H9 (cell line): Measurements from ENCODE around the gene CNNM2. TPM values are rescaled to one million over a fixed set of nuclear protein-coding genes. Genes with fewer than 3 reads are reported as not detected.

Source experiments
- DNase-seq: peaks from one replicate; pipeline ENCODE4 v3.0.0-alpha.2; 2017
- H2AFZ ChIP-seq: one replicate; pipeline ENCODE4 v1.6.1; 2013; ENCODE audit warnings: mild to moderate bottlenecking, low read length, control low read depth, moderate library complexity
- H2AK5ac ChIP-seq: 2 replicates; pipeline ENCODE4 v1.6.1; 2013; ENCODE audit warnings: low read length, control low read depth, mixed read lengths; ENCODE audit not compliant: insufficient read length
- H2BK120ac ChIP-seq: one replicate; pipeline ENCODE4 v1.6.1; 2013; ENCODE audit warnings: low read depth, mild to moderate bottlenecking, low read length, control low read depth, inconsistent platforms; ENCODE audit not compliant: poor library complexity, severe bottlenecking
- H2BK12ac ChIP-seq: 2 replicates; pipeline ENCODE4 v1.6.1; 2013; ENCODE audit warnings: low read length, control low read depth, mixed read lengths, low read depth; ENCODE audit not compliant: insufficient read length
- H2BK15ac ChIP-seq: 2 replicates; pipeline ENCODE4 v1.6.1; 2013; ENCODE audit warnings: low read depth, low read length, control low read depth
- H2BK20ac ChIP-seq: one replicate; pipeline ENCODE4 v1.6.1; 2013; ENCODE audit warnings: low read depth, mild to moderate bottlenecking, low read length, control low read depth, inconsistent platforms; ENCODE audit not compliant: poor library complexity, severe bottlenecking
- H2BK5ac ChIP-seq: 2 replicates; pipeline ENCODE4 v1.6.1; 2013; ENCODE audit warnings: low read length, control low read depth, mixed read lengths; ENCODE audit not compliant: insufficient read length
- H3K14ac ChIP-seq: 2 replicates; pipeline ENCODE4 v1.6.1; 2013; ENCODE audit warnings: low read length, control low read depth; ENCODE audit not compliant: insufficient read depth
- H3K18ac ChIP-seq: 2 replicates; pipeline ENCODE4 v1.6.1; 2013; ENCODE audit warnings: low read depth, mild to moderate bottlenecking, mixed read lengths, low read length, control low read depth; ENCODE audit not compliant: insufficient read length
- H3K23ac ChIP-seq: 2 replicates; pipeline ENCODE4 v1.6.1; 2013; ENCODE audit warnings: low read length, control low read depth, mixed read lengths, low read depth; ENCODE audit not compliant: insufficient read length
- H3K23me2 ChIP-seq: 2 replicates; pipeline ENCODE4 v1.6.1; 2013; ENCODE audit warnings: low read depth, mild to moderate bottlenecking, mixed read lengths, low read length, control low read depth; ENCODE audit not compliant: insufficient read length, poor library complexity, severe bottlenecking
- H3K27ac ChIP-seq: 2 replicates; pipeline ENCODE4 v1.5.1; 2013; ENCODE audit warnings: low read length, control low read depth, mixed read lengths, low read depth; ENCODE audit not compliant: insufficient read length
- H3K27me3 ChIP-seq: 2 replicates; pipeline ENCODE4 v1.6.1; 2013; ENCODE audit warnings: low read length, control low read depth, inconsistent platforms; ENCODE audit not compliant: insufficient read depth
- H3K4ac ChIP-seq: 2 replicates; pipeline ENCODE4 v1.6.1; 2013; ENCODE audit warnings: low read depth, mild to moderate bottlenecking, control low read depth, inconsistent platforms, low read length, moderate library complexity
- H3K4me1 ChIP-seq: 2 replicates; pipeline ENCODE4 v1.6.1; 2013; ENCODE audit warnings: low read length, control low read depth, inconsistent platforms; ENCODE audit not compliant: insufficient read depth
- H3K4me2 ChIP-seq: 2 replicates; pipeline ENCODE4 v1.6.1; 2013; ENCODE audit warnings: low read length, control low read depth, mixed read lengths; ENCODE audit not compliant: insufficient read length, insufficient read depth
- H3K56ac ChIP-seq: 2 replicates; pipeline ENCODE4 v1.6.1; 2013; ENCODE audit warnings: low read depth, mild to moderate bottlenecking, mixed read lengths, low read length, control low read depth; ENCODE audit not compliant: insufficient read length
- H3K79me1 ChIP-seq: 2 replicates; pipeline ENCODE4 v1.6.1; 2013; ENCODE audit warnings: low read depth, mild to moderate bottlenecking, moderate library complexity, low read length, control low read depth, inconsistent platforms; ENCODE audit not compliant: insufficient read depth, poor library complexity, severe bottlenecking
- H3K79me2 ChIP-seq: 2 replicates; pipeline ENCODE4 v1.6.1; 2013; ENCODE audit warnings: low read length, control low read depth, inconsistent platforms; ENCODE audit not compliant: insufficient read depth
- H3K9ac ChIP-seq: 2 replicates; pipeline ENCODE4 v1.6.1; 2013; ENCODE audit warnings: low read length, control low read depth, mixed read lengths; ENCODE audit not compliant: insufficient read length; ENCODE audit errors: extremely low read depth
- H3K9me3 ChIP-seq: one replicate; pipeline ENCODE4 v1.6.1; 2013; ENCODE audit warnings: low read depth, low read length, inconsistent platforms; ENCODE audit not compliant: control insufficient read depth
- H3T11ph ChIP-seq: one replicate; pipeline ENCODE4 v1.6.1; 2013; ENCODE audit warnings: mild to moderate bottlenecking, low read length, control low read depth, inconsistent platforms
- H4K20me1 ChIP-seq: one replicate; pipeline ENCODE4 v1.6.1; 2013; ENCODE audit not compliant: control insufficient read depth, insufficient read length, insufficient read depth
- H4K5ac ChIP-seq: 2 replicates; pipeline ENCODE4 v1.6.1; 2013; ENCODE audit warnings: low read depth, mild to moderate bottlenecking, mixed read lengths, low read length, control low read depth; ENCODE audit not compliant: insufficient read length
- H4K8ac ChIP-seq: replicated peaks from 2 replicates; pipeline ENCODE4 v1.6.1; 2013; ENCODE audit warnings: low read length, control low read depth, mixed read lengths, low read depth; ENCODE audit not compliant: insufficient read length
- H4K91ac ChIP-seq: 2 replicates; pipeline ENCODE4 v1.6.1; 2013; ENCODE audit warnings: low read depth, mild to moderate bottlenecking, moderate library complexity, mixed read lengths, low read length, control low read depth; ENCODE audit not compliant: insufficient read length
- H3K27ac Mint-ChIP-seq, 3 experiments: 2 replicates in 2 of 3; 3 replicates in 1 of 3; pipeline ENCODE4 v1.8.0; 2020 to 2021; ENCODE audit warnings: mixed read lengths in 3 of 3, mild to moderate bottlenecking in 1 of 3, moderate library complexity in 1 of 3
- H3K27me3 Mint-ChIP-seq: 2 replicates; pipeline ENCODE4 v1.8.0; 2021; ENCODE audit warnings: low read depth, mild to moderate bottlenecking, moderate library complexity, mixed read lengths
- H3K36me3 Mint-ChIP-seq, 3 experiments: 2 replicates in 2 of 3; 3 replicates in 1 of 3; pipeline ENCODE4 v1.8.0; 2020 to 2021; ENCODE audit warnings: low read depth in 3 of 3, mixed read lengths in 3 of 3; ENCODE audit not compliant: insufficient read depth in 1 of 3
- H3K4me1 Mint-ChIP-seq, 2 experiments: 2 replicates each; pipeline ENCODE4 v1.8.0; 2020; ENCODE audit warnings: mixed read lengths in 2 of 2
- H3K4me3 Mint-ChIP-seq, 2 experiments: 2 replicates in 1 of 2; 3 replicates in 1 of 2; pipeline ENCODE4 v1.8.0; 2020 to 2021; ENCODE audit warnings: mild to moderate bottlenecking in 2 of 2, mixed read lengths in 2 of 2, moderate library complexity in 1 of 2
- H3K9me3 Mint-ChIP-seq, 2 experiments: 2 replicates in 1 of 2; 3 replicates in 1 of 2; pipeline ENCODE4 v1.8.0; 2020; ENCODE audit warnings: mild to moderate bottlenecking in 2 of 2, mixed read lengths in 2 of 2, moderate library complexity in 1 of 2
- CTCF ChIP-seq: fragments of 200-600 bp; sonication (generic); conservative IDR thresholded peaks from 3 replicates; pipeline ENCODE4 v1.8.0; 2021; ENCODE audit warnings: antibody characterized with exemption, mild to moderate bottlenecking
- total RNA-seq: library from RNA; stranded (reverse); gene quantifications from 2 replicates; pipeline ENCODE4 v1.2.1, GENCODE V29; 2021

CNNM2 gene
- total RNA-seq, 1 experiment from 2014 or later: 17.5 TPM

- H4K8ac ChIP-seq: no peak overlapping the region
- no peak overlapping the region for H2BK12ac ChIP-seq
- no peaks in the 10 kb centered on the region for H3K9me3 ChIP-seq
- H3K79me1 ChIP-seq: no peaks in the 10 kb centered on the region
- no peak overlapping the region for H2BK20ac ChIP-seq
- H3K4me1 Mint-ChIP-seq: peaks cover 19 to 20% of the 10 kb centered on the region in 2 experiments
- no peak overlapping the region for H4K91ac ChIP-seq
- no peak overlapping the region for H2AK5ac ChIP-seq
- no peaks in the 10 kb centered on the region for H3K27me3 Mint-ChIP-seq
- no peak overlapping the region for H3K14ac ChIP-seq
- no peak overlapping the region for H3K27ac ChIP-seq
- no peaks in the 10 kb centered on the region for H3K23me2 ChIP-seq
- no peaks in the 10 kb centered on the region for H4K20me1 ChIP-seq
- H3K9ac ChIP-seq: no peak overlapping the region
- no peaks in the 10 kb centered on the region for H3K79me2 ChIP-seq
- no peak overlapping the region for H4K5ac ChIP-seq
- no peak overlapping the region for H3K4me2 ChIP-seq
- peaks cover 0 to 7% (median 4%) of the 10 kb centered on the region in 3 experiments; a peak in 4 of 7 replicates for H3K36me3 Mint-ChIP-seq
- H3K18ac ChIP-seq: no peak overlapping the region
- H3K4me1 ChIP-seq: peaks cover 4% of the 10 kb centered on the region
- H2BK15ac ChIP-seq: no peak overlapping the region
- DNase-seq: no peak
- H3K27me3 ChIP-seq: no peaks in the 10 kb centered on the region
- no peak overlapping the region for H3K56ac ChIP-seq
- H2BK5ac ChIP-seq: no peak overlapping the region
- H3K27ac Mint-ChIP-seq: no peak overlapping the region; a peak in 1 of 7 replicates
- TF ChIP-seq CTCF: no peak
- H3K4me3 Mint-ChIP-seq: no peak overlapping the region
- no peak overlapping the region for H3K23ac ChIP-seq
- H3T11ph ChIP-seq: no peak overlapping the region
- no peak overlapping the region for H2AFZ ChIP-seq
- peaks cover 0 to 3% of the 10 kb centered on the region in 2 experiments; a peak in 2 of 5 replicates for H3K9me3 Mint-ChIP-seq
- H3K4ac ChIP-seq: no peak overlapping the region
- H2BK120ac ChIP-seq: no peak overlapping the region
These were observed 188.4 kb downstream of the CNNM2 start for GRCh38 chr10:103106539-103106938.
